Upper lobe of left lung (tissue), 6 donors: ENCODE measurements around the gene NME3. TPM values are rescaled to one million over a fixed set of nuclear protein-coding genes. Genes with fewer than 3 reads are reported as not detected.

Experiments used
- ATAC-seq, 2 donors: fragments of 200-7000 bp; cut with Tn5 transposase; one replicate each; pipeline ENCODE4 v1.9.1; 2022; ENCODE audit warnings: mild to moderate bottlenecking in 2 of 2, moderate library complexity in 2 of 2; ENCODE audit not compliant: low FRiP score in 2 of 2
- DNase-seq, 2 donors: peaks; one replicate each; pipeline ENCODE4 v3.0.0-alpha.2; 2019 to 2020
- H3K27ac ChIP-seq, 4 donors: fragments of 200-600 bp; sonication (generic); one replicate each; pipeline ENCODE4 v1.5.1; 2016 to 2019
- H3K27me3 ChIP-seq, 4 donors: fragments of 200-600 bp; sonication (generic); one replicate each; pipeline ENCODE4 v1.5.1; 2017 to 2019
- H3K36me3 ChIP-seq, 4 donors: fragments of 200-600 bp; sonication (generic); one replicate each; pipeline ENCODE4 v1.5.1; 2016 to 2019
- H3K4me1 ChIP-seq, 4 donors: fragments of 200-600 bp; sonication (generic); one replicate each; pipeline ENCODE4 v1.5.1; 2018 to 2019
- H3K4me3 ChIP-seq, 4 donors: fragments of 200-600 bp; sonication (generic); one replicate each; pipeline ENCODE4 v1.5.1; 2017 to 2019; ENCODE audit warnings: mild to moderate bottlenecking in 2 of 4, moderate library complexity in 1 of 4
- H3K9me3 ChIP-seq, 4 donors: fragments of 200-600 bp; sonication (generic); one replicate each; pipeline ENCODE4 v1.5.1; 2018 to 2019
- EP300 ChIP-seq, 4 donors: sonication (generic); formaldehyde crosslinking; IDR thresholded peaks; one replicate each; pipeline ENCODE4 v1.5.1; 2017; ENCODE audit warnings: antibody characterized with exemption in 4 of 4, control low read depth in 2 of 4
- POLR2A ChIP-seq, 4 donors: fragments of 450-650 bp; IDR thresholded peaks; one replicate each; pipeline ENCODE4 v1.5.1; 2016 to 2017; ENCODE audit warnings: antibody characterized with exemption in 4 of 4, mild to moderate bottlenecking in 2 of 4
- POLR2AphosphoS5 ChIP-seq, 2 donors: sonication (generic); formaldehyde crosslinking; IDR thresholded peaks; one replicate each; pipeline ENCODE4 v1.5.1; 2017; ENCODE audit warnings: antibody characterized with exemption in 2 of 2
- WGBS, 2 donors: methylation state at CpG; one replicate each; pipeline ENCODE4 v1.1.5; 2017 to 2018; 5-methylcytosine and 5-hydroxymethylcytosine counted together
- total RNA-seq, 6 donors: library from RNA; depleted of rRNA in 4 of 6; stranded (reverse); fragments of >200 nt in 4 of 6; gene quantifications; one replicate each; pipeline versions ENCODE4 v1.1.0 to v1.2.1, GENCODE V29; 2016 to 2021
- TF ChIP-seq, protein P1 (sequence below), 6 experiments: fragments of 450-650 bp in 4 of 6; fragments of 200-600 bp in 2 of 6; sonication (generic) in 2 of 6; IDR thresholded peaks; one replicate each; pipeline ENCODE4 v1.5.1; 2016 to 2019; ENCODE audit warnings: antibody characterized with exemption in 6 of 6
- donor health status: DM: no; HTN: no; CAD: no; lungs with moderate emphysema.
- donor health status: DM: no; HTN: yes; CAD: no; lungs with severe emphysema.

The NME3 gene
- total RNA-seq, 6 donors from 2014 or later, result 57.8 to 155 (median 78.9) TPM

DNA sequence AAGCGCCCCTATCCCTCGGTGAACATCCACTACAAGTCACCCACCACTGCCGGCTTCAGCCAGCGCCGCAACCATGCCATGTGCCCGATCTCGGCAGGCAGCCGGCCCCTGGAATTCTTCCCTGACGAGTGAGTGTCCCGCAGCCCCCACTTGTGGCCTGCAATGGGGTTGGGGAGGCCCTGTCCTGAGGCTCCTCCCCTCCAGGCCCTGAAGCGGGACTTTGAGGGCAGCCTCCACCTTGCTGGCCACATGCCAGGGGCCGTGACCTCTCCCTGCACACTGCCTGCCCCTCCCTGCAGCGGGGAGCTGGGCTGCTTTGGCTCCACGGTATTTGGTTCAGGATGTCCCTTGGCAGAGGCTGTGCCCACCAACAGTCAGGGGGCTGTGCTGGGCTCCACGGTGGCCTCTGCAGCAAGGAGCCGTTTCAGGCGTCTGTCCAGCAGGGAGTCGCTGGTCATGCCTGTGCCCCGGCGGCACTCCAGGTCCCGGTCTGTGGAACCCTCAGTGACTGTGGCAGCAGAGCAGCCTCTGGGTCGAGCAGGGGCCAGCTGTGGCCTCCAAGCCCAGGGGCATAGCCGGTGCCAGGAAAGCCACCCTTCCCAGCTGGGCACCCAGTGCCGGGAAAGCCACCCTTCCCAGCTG lies 8.3 kb downstream of the NME3 start:
- no peaks in the 10 kb centered on the region for H3K27me3 ChIP-seq
- H3K27ac ChIP-seq, result no peak overlapping the region
- no peak overlapping the region for H3K4me3 ChIP-seq
- no peaks in the 10 kb centered on the region for H3K4me1 ChIP-seq
- ATAC-seq (no peak), DNase-seq (peak in 1 of 2 donors; percentile 78)
- TF ChIP-seq EP300 (IDR thresholded peaks at IDR 0.05), result no peak
- TF ChIP-seq POLR2A (IDR thresholded peaks at IDR 0.05), result no peak
- no peak for TF ChIP-seq POLR2AphosphoS5 (IDR thresholded peaks at IDR 0.05)
- TF ChIP-seq, protein P1, sequence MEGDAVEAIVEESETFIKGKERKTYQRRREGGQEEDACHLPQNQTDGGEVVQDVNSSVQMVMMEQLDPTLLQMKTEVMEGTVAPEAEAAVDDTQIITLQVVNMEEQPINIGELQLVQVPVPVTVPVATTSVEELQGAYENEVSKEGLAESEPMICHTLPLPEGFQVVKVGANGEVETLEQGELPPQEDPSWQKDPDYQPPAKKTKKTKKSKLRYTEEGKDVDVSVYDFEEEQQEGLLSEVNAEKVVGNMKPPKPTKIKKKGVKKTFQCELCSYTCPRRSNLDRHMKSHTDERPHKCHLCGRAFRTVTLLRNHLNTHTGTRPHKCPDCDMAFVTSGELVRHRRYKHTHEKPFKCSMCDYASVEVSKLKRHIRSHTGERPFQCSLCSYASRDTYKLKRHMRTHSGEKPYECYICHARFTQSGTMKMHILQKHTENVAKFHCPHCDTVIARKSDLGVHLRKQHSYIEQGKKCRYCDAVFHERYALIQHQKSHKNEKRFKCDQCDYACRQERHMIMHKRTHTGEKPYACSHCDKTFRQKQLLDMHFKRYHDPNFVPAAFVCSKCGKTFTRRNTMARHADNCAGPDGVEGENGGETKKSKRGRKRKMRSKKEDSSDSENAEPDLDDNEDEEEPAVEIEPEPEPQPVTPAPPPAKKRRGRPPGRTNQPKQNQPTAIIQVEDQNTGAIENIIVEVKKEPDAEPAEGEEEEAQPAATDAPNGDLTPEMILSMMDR (IDR thresholded peaks at IDR 0.05), result no peak
- no peaks in the 10 kb centered on the region for H3K9me3 ChIP-seq
- WGBS, 2 donors, result 85 to 95% methylated on average over 12 to 14 of the region's 24 CpGs
- peaks cover 27 to 90% (median 83%) of the 10 kb centered on the region in 4 donors for H3K36me3 ChIP-seq

DNA sequence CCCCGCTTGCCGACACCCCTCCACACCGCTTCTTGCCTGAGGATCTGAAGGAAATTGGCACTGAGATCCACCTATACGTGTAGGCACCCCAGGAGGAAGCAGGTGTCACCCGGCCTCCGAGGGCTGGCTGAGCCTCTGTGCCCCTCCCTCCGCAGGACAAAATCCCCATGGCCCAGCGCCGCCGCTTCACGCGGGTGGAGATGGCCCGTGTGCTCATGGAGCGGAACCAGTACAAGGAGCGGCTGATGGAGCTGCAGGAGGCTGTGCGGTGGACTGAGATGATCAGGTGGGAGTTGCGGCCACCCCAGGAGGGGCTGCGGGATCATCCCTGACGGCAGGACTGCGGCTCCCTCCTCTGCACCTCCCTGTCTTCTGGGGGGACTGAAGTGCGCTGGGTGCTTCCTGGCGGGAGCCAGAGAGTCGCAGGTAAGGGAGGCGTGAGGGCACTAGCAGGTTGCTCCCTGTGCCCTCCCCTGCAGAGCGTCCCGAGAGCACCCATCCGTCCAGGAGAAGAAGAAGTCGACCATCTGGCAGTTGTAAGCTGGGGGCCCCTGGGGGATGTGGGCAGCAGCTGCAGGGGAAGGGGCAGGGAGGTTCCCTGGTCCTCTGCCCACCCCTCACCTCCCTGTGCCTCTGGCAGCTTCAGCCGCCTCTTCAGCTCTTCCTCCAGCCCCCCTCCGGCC lies 9.0 kb downstream of the NME3 start:
- WGBS, 2 donors, result 92 to 93% methylated on average over 28 to 30 of the region's 30 CpGs
- H3K36me3 ChIP-seq, result peaks cover 27 to 90% (median 82%) of the 10 kb centered on the region in 4 donors
- no peaks in the 10 kb centered on the region for H3K9me3 ChIP-seq
- H3K27me3 ChIP-seq, result no peaks in the 10 kb centered on the region
- TF ChIP-seq EP300 (IDR thresholded peaks at IDR 0.05) (no peak), POLR2AphosphoS5 (IDR thresholded peaks at IDR 0.05) (no peak), POLR2A (IDR thresholded peaks at IDR 0.05) (no peak)
- TF ChIP-seq, protein P1 (IDR thresholded peaks at IDR 0.05), result no peak
- H3K4me3 ChIP-seq, result no peak overlapping the region
- peak in 1 of 2 donors; percentile 79 for DNase-seq
- no peak overlapping the region for H3K27ac ChIP-seq
- no peak for ATAC-seq
- no peaks in the 10 kb centered on the region for H3K4me1 ChIP-seq

DNA sequence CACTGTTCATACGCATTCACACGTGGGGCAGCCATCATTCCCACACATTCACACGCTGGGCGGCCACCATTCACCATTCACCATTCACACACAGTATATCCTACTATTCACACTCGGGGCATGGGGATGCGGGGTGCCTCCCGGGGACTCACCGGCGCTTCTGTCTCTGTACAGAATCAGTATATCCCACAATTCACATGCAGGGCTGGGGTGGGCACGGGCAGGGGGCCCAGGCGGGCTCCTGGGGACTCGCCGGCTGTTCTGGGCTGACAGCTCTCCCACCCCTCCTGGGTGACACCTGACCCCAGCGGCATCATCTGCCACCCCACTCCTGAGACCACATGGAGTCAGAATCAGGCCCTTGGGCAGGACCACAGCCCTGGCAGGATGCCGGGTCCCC lies 9.6 kb downstream of the NME3 start:
- peaks cover 27 to 87% (median 77%) of the 10 kb centered on the region in 4 donors for H3K36me3 ChIP-seq
- 93 to 97% methylated on average over 9 to 12 of the region's 15 CpGs for WGBS, 2 donors
- no peak for TF ChIP-seq POLR2AphosphoS5 (IDR thresholded peaks at IDR 0.05)
- TF ChIP-seq EP300 (IDR thresholded peaks at IDR 0.05), result no peak

DNA sequence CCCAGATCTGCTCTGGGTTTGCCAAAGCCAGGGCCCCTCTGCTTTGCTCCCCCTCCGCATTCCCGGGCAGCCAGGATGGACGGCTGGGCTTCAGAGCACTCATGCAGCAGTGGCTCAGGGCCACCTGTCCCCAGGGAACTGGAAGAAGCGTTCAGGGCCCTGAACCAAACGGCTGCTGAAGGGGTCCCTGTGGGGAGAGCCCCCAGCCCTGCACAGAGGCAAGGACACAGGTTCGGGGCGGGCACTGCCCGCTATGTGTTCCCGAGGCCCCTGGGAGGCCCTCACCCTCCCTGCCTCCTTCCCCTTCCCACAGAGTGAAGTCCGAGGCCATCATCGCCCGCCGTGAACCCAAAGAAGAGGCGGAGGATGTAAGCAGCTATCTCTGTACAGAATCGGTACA lies 10.4 kb downstream of the NME3 start:
- Histone ChIP-seq H3K27me3 (no peaks in the 10 kb centered on the region), H3K4me3 (no peak overlapping the region), H3K9me3 (no peaks in the 10 kb centered on the region), H3K27ac (no peak overlapping the region), H3K4me1 (no peaks in the 10 kb centered on the region), H3K36me3 (peaks cover 19 to 80% (median 71%) of the 10 kb centered on the region in 4 donors)
- DNase-seq, result peak in 1 of 2 donors; percentile 57
- ATAC-seq, result no peak
- WGBS, 2 donors, result 91 to 92% methylated on average over 9 to 15 of the region's 15 CpGs
- no peak for TF ChIP-seq POLR2A (IDR thresholded peaks at IDR 0.05)
- TF ChIP-seq, protein P1 (IDR thresholded peaks at IDR 0.05), result no peak
- TF ChIP-seq POLR2AphosphoS5 (IDR thresholded peaks at IDR 0.05), result no peak
- TF ChIP-seq EP300 (IDR thresholded peaks at IDR 0.05), result no peak

More for the DNA sequence above, 9.6 kb downstream of the NME3 start:
- H3K4me1 ChIP-seq, result no peaks in the 10 kb centered on the region
- DNase-seq (peak in 1 of 2 donors; percentile 77), ATAC-seq (no peak)
- no peak overlapping the region for H3K27ac ChIP-seq
- H3K4me3 ChIP-seq, result no peak overlapping the region
- no peaks in the 10 kb centered on the region for H3K9me3 ChIP-seq
- H3K27me3 ChIP-seq, result no peaks in the 10 kb centered on the region

DNA sequence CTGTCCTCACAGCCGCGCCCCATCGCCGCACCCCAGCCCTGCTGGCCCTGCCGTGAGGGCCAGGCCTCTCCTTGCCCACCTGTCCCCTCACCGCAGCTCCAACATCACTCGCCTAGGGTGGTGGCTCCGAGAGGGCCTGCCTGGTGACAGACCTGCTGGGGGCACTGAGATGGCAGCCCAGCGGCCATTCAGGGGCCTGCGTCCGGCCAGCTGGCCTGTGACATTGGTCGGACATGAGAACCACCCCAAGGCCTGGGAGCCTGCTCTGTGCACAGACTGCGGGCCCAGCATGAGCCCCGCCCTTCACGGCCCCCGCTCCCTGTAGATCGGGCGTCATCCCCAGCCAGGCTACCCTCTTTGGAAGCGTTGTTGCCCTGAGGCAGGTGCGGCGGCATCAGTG lies 11.8 kb downstream of the NME3 start:
- Histone ChIP-seq H3K27ac (no peak overlapping the region), H3K36me3 (peaks cover 17 to 73% (median 61%) of the 10 kb centered on the region in 4 donors), H3K4me3 (no peak overlapping the region), H3K4me1 (no peaks in the 10 kb centered on the region), H3K9me3 (no peaks in the 10 kb centered on the region), H3K27me3 (no peaks in the 10 kb centered on the region)
- no peak for ATAC-seq
- TF ChIP-seq EP300 (IDR thresholded peaks at IDR 0.05) (no peak), POLR2AphosphoS5 (IDR thresholded peaks at IDR 0.05) (no peak), POLR2A (IDR thresholded peaks at IDR 0.05) (no peak)
- TF ChIP-seq, protein P1 (IDR thresholded peaks at IDR 0.05), result no peak
- 99 to 100% methylated on average over 8 to 13 of the region's 21 CpGs for WGBS, 2 donors
- peak in 1 of 2 donors; percentile 79 for DNase-seq
